Heart left ventricle (tissue), 16 donors: ENCODE results near the gene PPM1F. TPM values are rescaled to one million over a fixed set of nuclear protein-coding genes. Genes with fewer than 3 reads are reported as not detected.

Experiments used
- ATAC-seq, 4 donors: fragments of 200-7000 bp; cut with Tn5 transposase; one replicate each; pipeline ENCODE4 v1.9.1; 2020 to 2022; ENCODE audit warnings: moderate library complexity in 4 of 4, mild to moderate bottlenecking in 3 of 4, moderate number of reproducible peaks in 1 of 4
- DNase-seq, 5 donors: peaks; one replicate each; pipeline ENCODE4 v3.0.0-alpha.2; 2020
- H3K27ac ChIP-seq, 12 donors: fragments of 200-600 bp; sonication (generic) in 4 of 12; one replicate each; pipeline versions ENCODE4 v1.5.0 to v1.8.0; 2016 to 2022; ENCODE audit warnings: mild to moderate bottlenecking in 2 of 12
- H3K27me3 ChIP-seq, 9 donors: fragments of 200-600 bp; sonication (generic) in 2 of 9; one replicate each; pipeline versions ENCODE4 v1.5.1 to v1.8.0; 2016 to 2022; ENCODE audit warnings: mild to moderate bottlenecking in 3 of 9
- H3K36me3 ChIP-seq, 9 donors: fragments of 200-600 bp; sonication (generic) in 2 of 9; one replicate each; pipeline versions ENCODE4 v1.5.0 to v1.8.0; 2018 to 2022; ENCODE audit warnings: mild to moderate bottlenecking in 2 of 9
- H3K4me1 ChIP-seq, 12 donors: fragments of 200-600 bp; sonication (generic) in 4 of 12; one replicate each; pipeline versions ENCODE4 v1.5.0 to v1.8.0; 2016 to 2022; ENCODE audit warnings: mild to moderate bottlenecking in 3 of 12
- H3K4me3 ChIP-seq, 12 donors: fragments of 200-600 bp; sonication (generic) in 4 of 12; one replicate each; pipeline versions ENCODE4 v1.5.0 to v1.8.0; 2017 to 2022; ENCODE audit warnings: mild to moderate bottlenecking in 9 of 12, moderate library complexity in 4 of 12
- H3K9me3 ChIP-seq, 12 donors: fragments of 200-600 bp; sonication (generic) in 4 of 12; one replicate each; pipeline versions ENCODE4 v1.5.0 to v1.8.0; 2016 to 2022; ENCODE audit warnings: mild to moderate bottlenecking in 1 of 12
- POLR2A ChIP-seq, 2 donors: fragments of 450-650 bp; IDR thresholded peaks; one replicate each; pipeline ENCODE4 v1.6.1; 2017; ENCODE audit warnings: antibody characterized with exemption in 2 of 2, mild to moderate bottlenecking in 2 of 2, moderate library complexity in 2 of 2
- WGBS, 4 donors: extraction: QIAGEN DNeasy Blood & Tissue Kit in 2 of 4; methylation state at CpG; one replicate each; pipeline versions ENCODE4 v1.1.5 to v1.1.7; 2013 to 2018; 5-methylcytosine and 5-hydroxymethylcytosine counted together
- intact Hi-C, 10 donors: fragments of 100-400 bp; cut with DNase I; formaldehyde crosslinking; loops; one replicate each; pipeline versions ENCODE4 v1.11.1 to v1.14.2; 2022
- polyA plus RNA-seq, 2 donors: library from polyadenylated mRNA; stranded (reverse); fragments of 200-250 nt; gene quantifications; one replicate each; pipeline ENCODE4 v1.2.3, GENCODE V29; 2013
- total RNA-seq, 9 donors: library from RNA; depleted of rRNA in 2 of 9; stranded (reverse); fragments of >200 nt in 2 of 9; fragmentation: NEBNext Ultra II Directional in 3 of 9; extraction: Animal tissue kit (Norgen Biotek cat#: 25700) in 3 of 9; gene quantifications; one replicate each; pipeline versions ENCODE4 v1.1.0 to v1.2.4, GENCODE V29; 2016 to 2023
- TF ChIP-seq, protein P1 (sequence below), 12 donors: fragments of 200-600 bp; sonication (generic) in 4 of 12; IDR thresholded peaks; one replicate each; pipeline versions ENCODE4 v1.5.0 to v1.8.0; 2018 to 2022; ENCODE audit warnings: antibody characterized with exemption in 12 of 12, mild to moderate bottlenecking in 5 of 12
- donor health status: ischemic (EF 13 %, LVEDD 7.1; RV severe dilation, severe dysfunction).
- donor health status: healthy with polysubstance abuse.
- donor health status: DM: no; HTN: yes; CAD: no.
- donor health status: DM: no; HTN: no; CAD: no.
- donor health status: ischemic (EF 25% LVEDD 6.9; RV normal size, moderate dysfunction).
- donor health status: ischemic (EF 25% LVEDD 5.7; RV mildly dilated, moderate dysfunction).
- donor health status: healthy.
- donor health status: DM: yes; HTN: yes; CAD: no.
- donor health status: ischemic (EF 35%, LVEDD 5.7; RV mildly dilated, moderate dysfunction).
- donor health status: nonischemic (EF 11% LVEDD 7.7; RV severe dilation, severe dysfunction).
- donor health status: DM: yes; HTN: yes; CAD: no.
- donor health status: PGD.
- donor health status: ischemic (EF 29% LVEDD 5.4; RV normal size, mild dysfunction).
- donor health status: nonischemic (EF 23%, LVEDD 6.1; RV moderate dilation, normal function).

PPM1F gene
- total and polyA plus RNA-seq, 11 donors: 12.1 to 51.1 (median 20.2) TPM

GRCh38 chr22:21962655-21962949 lies 10.0 kb upstream of the PPM1F start:
- no peak overlapping the region for H3K4me3 ChIP-seq
- peak in 1 of 5 donors; percentile 22 for DNase-seq
- no peak for TF ChIP-seq POLR2A (IDR thresholded peaks at IDR 0.05)
- TF ChIP-seq, protein P1, sequence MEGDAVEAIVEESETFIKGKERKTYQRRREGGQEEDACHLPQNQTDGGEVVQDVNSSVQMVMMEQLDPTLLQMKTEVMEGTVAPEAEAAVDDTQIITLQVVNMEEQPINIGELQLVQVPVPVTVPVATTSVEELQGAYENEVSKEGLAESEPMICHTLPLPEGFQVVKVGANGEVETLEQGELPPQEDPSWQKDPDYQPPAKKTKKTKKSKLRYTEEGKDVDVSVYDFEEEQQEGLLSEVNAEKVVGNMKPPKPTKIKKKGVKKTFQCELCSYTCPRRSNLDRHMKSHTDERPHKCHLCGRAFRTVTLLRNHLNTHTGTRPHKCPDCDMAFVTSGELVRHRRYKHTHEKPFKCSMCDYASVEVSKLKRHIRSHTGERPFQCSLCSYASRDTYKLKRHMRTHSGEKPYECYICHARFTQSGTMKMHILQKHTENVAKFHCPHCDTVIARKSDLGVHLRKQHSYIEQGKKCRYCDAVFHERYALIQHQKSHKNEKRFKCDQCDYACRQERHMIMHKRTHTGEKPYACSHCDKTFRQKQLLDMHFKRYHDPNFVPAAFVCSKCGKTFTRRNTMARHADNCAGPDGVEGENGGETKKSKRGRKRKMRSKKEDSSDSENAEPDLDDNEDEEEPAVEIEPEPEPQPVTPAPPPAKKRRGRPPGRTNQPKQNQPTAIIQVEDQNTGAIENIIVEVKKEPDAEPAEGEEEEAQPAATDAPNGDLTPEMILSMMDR (IDR thresholded peaks at IDR 0.05): no peak
- H3K36me3 ChIP-seq: peaks cover 0 to 94% (median 87%) of the 10 kb centered on the region in 9 donors
- H3K27me3 ChIP-seq: no peaks in the 10 kb centered on the region
- WGBS, 4 donors: 89 to 93% (median 92%) methylated on average over 3 to 11 of the region's 11 CpGs
- no peak overlapping the region for H3K27ac ChIP-seq
- H3K9me3 ChIP-seq: no peaks in the 10 kb centered on the region
- H3K4me1 ChIP-seq: peaks cover 0 to 3% (median 0%) of the 10 kb centered on the region in 12 donors
- no peak for ATAC-seq
- intact Hi-C loops: no loop called here

- peaks cover 0 to 3% (median 0%) of the 10 kb centered on the region in 12 donors for H3K4me1 ChIP-seq
- WGBS, 4 donors: 88 to 94% (median 92%) methylated on average over 11 to 23 of the region's 23 CpGs
- H3K27me3 ChIP-seq: no peaks in the 10 kb centered on the region
- DNase-seq (peak in 1 of 5 donors; percentile 24), ATAC-seq (peak in 3 of 4 donors; percentile 10 to 64 (median 23))
- no peak overlapping the region for H3K27ac ChIP-seq
- no peak overlapping the region for H3K4me3 ChIP-seq
- no peaks in the 10 kb centered on the region for H3K9me3 ChIP-seq
- TF ChIP-seq POLR2A (IDR thresholded peaks at IDR 0.05): no peak
- TF ChIP-seq, protein P1 (IDR thresholded peaks at IDR 0.05): no peak
- intact Hi-C loops: no loop called here
- H3K36me3 ChIP-seq: peaks cover 0 to 89% (median 82%) of the 10 kb centered on the region in 9 donors
These were observed 9.4 kb upstream of the PPM1F start for GRCh38 chr22:21961886-21962654.

DNA sequence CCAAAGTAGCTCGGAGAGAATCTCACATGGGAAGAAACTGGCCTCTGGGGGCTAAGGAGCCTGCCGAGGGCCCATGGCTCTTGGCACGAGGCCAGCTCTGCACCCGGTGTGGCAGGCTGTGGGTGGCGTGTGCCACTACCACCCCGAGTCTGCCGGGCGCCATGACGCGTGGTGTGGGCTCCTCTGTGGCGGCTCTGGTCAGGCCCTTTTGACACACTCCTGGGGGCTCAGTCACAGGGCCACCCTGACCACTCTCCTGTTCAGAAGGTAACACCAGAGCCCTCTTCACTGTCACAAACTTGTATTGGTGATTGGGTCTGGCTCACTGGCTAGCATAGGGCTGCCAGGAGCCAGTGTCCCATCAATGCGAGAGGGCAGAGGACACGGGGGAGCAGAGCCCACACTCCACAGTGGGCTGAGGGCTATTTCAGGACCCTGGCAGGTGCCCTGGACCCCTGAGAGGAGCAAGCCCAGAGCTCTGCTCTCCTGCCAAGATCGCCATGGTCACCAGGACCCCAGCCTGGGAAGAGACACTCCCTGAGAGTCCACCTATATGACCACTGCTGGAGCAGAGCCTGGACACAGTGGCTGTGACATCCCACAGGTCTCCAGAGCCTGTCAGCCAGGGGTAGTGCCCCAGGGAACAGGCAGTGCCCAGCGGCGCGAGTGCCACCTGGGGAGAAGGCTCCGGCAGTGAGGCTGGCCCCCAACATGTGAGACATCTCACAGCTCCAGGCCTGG lies 8.6 kb upstream of the PPM1F start:
- Histone ChIP-seq H3K36me3 (peaks cover 0 to 81% (median 74%) of the 10 kb centered on the region in 9 donors), H3K4me1 (peaks cover 0 to 3% (median 0%) of the 10 kb centered on the region in 12 donors), H3K27ac (no peak overlapping the region), H3K4me3 (no peak overlapping the region), H3K27me3 (no peaks in the 10 kb centered on the region), H3K9me3 (no peaks in the 10 kb centered on the region)
- 85 to 93% (median 88%) methylated on average over 12 to 18 of the region's 18 CpGs for WGBS, 4 donors
- DNase-seq (peak in 1 of 5 donors; percentile 24), ATAC-seq (peak in 2 of 4 donors; percentile 3)
- intact Hi-C loops: no loop called here
- TF ChIP-seq, protein P1 (IDR thresholded peaks at IDR 0.05): no peak
- TF ChIP-seq POLR2A (IDR thresholded peaks at IDR 0.05): no peak
